Gastroesophageal sphincter (tissue), 3 donors: ENCODE data around the gene OTOA.

Source experiments
- CTCF ChIP-seq, 4 experiments: fragments of 200-600 bp in 2 of 4; fragments of 450-650 bp in 2 of 4; sonication (generic) in 1 of 4; IDR thresholded peaks; one replicate each; pipeline ENCODE4 v1.5.1; 2017 to 2019; ENCODE audit warnings: antibody characterized with exemption in 4 of 4, mild to moderate bottlenecking in 2 of 4, moderate library complexity in 2 of 4
- EP300 ChIP-seq: sonication (generic); formaldehyde crosslinking; IDR thresholded peaks from one replicate; pipeline ENCODE4 v1.6.1; 2017; ENCODE audit warnings: antibody characterized with exemption, mild to moderate bottlenecking
- POLR2A ChIP-seq, 2 donors: fragments of 450-650 bp; IDR thresholded peaks; one replicate each; pipeline ENCODE4 v1.6.1; 2017; ENCODE audit warnings: antibody characterized with exemption in 2 of 2, mild to moderate bottlenecking in 2 of 2, moderate library complexity in 1 of 2

DNA sequence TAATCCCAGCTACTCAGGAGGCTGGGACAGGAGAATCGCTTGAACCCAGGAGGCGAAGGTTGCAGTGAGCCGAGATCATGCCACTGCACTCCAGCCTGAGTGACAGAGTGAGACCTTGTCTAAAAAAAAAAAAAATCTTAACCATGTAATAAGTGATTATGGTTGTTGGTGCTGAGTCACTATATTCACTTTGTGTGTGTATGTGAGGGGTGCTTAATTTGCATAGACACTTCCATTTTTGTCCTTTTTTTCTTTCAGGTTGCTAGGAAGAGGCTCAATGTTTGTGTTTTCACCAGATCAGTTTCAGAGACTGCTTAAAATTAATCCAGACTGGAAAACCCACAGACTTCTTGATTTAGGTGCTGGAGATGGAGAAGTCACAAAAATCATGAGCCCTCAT is 46.2 kb upstream of the OTOA start:
- TF ChIP-seq CTCF (IDR thresholded peaks at IDR 0.05), result no peak
- TF ChIP-seq EP300, result no peak
- TF ChIP-seq POLR2A (IDR thresholded peaks at IDR 0.05), result no peak
